ENCODE data around the gene ZNF445. TPM values are rescaled to one million over a fixed set of nuclear protein-coding genes. Genes with fewer than 3 reads are reported as not detected.
"Not testable (repeated sequence)": the region's sequence is repeated elsewhere in the genome, so short reads cannot be mapped to it uniquely, and the experiment has no call there.

ZNF445 gene
- total RNA-seq, 2 experiments from 2014 or later: 25.6 to 26.7 TPM

- H3K27ac Mint-ChIP-seq; H3K9me3 Mint-ChIP-seq (ENCODE audit: insufficient read depth); CTCF ChIA-PET; ATAC-seq; DNase-seq; H3K4me3 Mint-ChIP-seq; H3K27me3 Mint-ChIP-seq (ENCODE audit: low read depth): not testable (repeated sequence)
- POLR2A ChIA-PET: interaction anchor here (1.1 kb wide), 1 partner anchor 136 kb away, joined by 4 read pairs; the partner anchor contains the start of gene TCAIM
- H3K36me3 Mint-ChIP-seq (ENCODE audit: low read depth): peaks cover 17% of the 10 kb centered on the region
- peaks cover 29% of the 10 kb centered on the region for H3K4me1 Mint-ChIP-seq (ENCODE audit: low read depth)
Measured at GRCh38 chr3:44474886-44475285, 2.6 kb downstream of the ZNF445 start.

DNA sequence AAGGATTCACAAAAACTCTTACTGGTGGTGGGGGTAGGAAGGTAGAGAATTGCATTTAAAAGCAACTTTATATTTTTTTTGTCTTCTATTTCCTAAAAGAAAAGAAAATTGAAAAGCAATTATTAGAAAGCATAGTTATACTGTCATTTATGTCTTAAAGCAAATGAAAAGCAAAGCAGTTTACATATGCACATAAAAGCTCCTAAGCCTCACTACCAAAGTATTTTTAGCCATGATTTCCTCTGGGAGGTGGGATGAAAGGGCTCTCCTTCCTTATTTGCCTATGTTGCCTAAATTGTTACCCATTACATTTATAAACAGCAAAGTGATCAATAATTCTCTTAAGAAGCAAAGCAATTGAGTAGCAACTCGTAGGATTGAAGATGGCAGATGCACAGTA lies 7.0 kb downstream of the ZNF445 start:
- DNase-seq (no peak), ATAC-seq (no peak)
- Mint-ChIP-seq H3K9me3 (ENCODE audit: insufficient read depth) (no peaks in the 10 kb centered on the region), H3K36me3 (ENCODE audit: low read depth) (peaks cover 37% of the 10 kb centered on the region), H3K27ac (no peak overlapping the region), H3K4me1 (ENCODE audit: low read depth) (peaks cover 13% of the 10 kb centered on the region), H3K27me3 (ENCODE audit: low read depth) (no peaks in the 10 kb centered on the region), H3K4me3 (no peak overlapping the region)
- POLR2A ChIA-PET: interaction anchor here (0.7 kb wide), 1 partner anchor 1209 kb away, joined by 3 read pairs; no protein-coding TSS in a partner anchor
- CTCF ChIA-PET: no interaction called here

- no peak for DNase-seq
Measured at GRCh38 chr3:44469914-44470313, 7.6 kb downstream of the ZNF445 start.

DNA sequence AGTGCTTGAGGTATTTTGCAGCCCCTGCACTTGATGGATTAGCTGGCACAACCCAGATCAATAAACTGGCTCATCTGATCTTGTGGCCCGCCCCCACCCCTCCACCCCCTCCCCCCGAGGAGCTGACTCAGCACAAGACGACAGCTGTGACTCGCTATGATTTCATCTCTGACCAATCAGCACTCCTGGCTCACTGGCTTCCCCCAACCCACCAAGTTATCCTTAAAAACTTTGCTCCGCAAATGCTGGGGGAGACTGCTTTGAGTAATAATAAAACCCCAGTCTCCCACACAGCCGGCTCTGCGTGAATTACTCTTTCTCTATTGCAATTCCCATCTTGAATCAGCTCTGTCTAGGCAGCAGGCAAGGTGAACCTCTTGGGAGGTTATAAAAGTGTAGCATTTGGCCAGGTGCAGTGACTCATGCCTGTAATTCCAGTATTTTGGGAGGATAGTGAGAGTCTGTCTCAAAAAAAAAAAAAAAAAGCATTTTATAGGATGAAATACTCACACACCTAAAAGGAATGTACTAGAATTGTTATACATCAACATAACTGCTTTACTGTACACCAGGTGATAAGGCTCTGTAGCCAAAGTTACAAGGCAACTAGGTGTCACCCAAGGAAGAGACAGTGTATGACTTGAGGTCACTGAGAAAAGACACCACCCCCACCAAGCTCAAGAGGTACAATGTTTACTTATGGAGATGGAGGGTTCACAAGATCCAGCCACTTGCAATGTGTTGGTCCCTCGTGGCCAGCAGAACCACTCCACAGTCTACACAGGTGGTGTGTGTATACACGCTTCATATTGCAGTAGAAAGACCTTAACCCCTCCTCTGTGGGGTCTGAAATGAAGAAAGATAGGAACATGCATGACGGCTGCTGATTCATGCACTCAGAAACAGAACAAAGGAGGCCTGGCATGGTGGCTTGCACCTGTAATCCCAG lies 8.6 kb downstream of the ZNF445 start:
- H3K9me3 Mint-ChIP-seq (ENCODE audit: insufficient read depth): no peaks in the 10 kb centered on the region
- no peak overlapping the region for H3K4me3 Mint-ChIP-seq
- peaks cover 10% of the 10 kb centered on the region for H3K4me1 Mint-ChIP-seq (ENCODE audit: low read depth)
- POLR2A ChIA-PET: no interaction called here
- no peaks in the 10 kb centered on the region for H3K27me3 Mint-ChIP-seq (ENCODE audit: low read depth)
- DNase-seq (no peak), ATAC-seq (no peak)
- H3K27ac Mint-ChIP-seq: no peak overlapping the region
- CTCF ChIA-PET: no interaction called here
- peaks cover 47% of the 10 kb centered on the region for H3K36me3 Mint-ChIP-seq (ENCODE audit: low read depth)

More at GRCh38 chr3:44469914-44470313, 7.6 kb downstream of the ZNF445 start:
- no peak overlapping the region for H3K27ac Mint-ChIP-seq
- CTCF ChIA-PET: no interaction called here
- no peak overlapping the region for H3K4me3 Mint-ChIP-seq
- H3K9me3 Mint-ChIP-seq (ENCODE audit: insufficient read depth): no peaks in the 10 kb centered on the region
- no peaks in the 10 kb centered on the region for H3K27me3 Mint-ChIP-seq (ENCODE audit: low read depth)
- H3K4me1 Mint-ChIP-seq (ENCODE audit: low read depth): peaks cover 12% of the 10 kb centered on the region
- POLR2A ChIA-PET: no interaction called here
- no peak for ATAC-seq
- H3K36me3 Mint-ChIP-seq (ENCODE audit: low read depth): peaks cover 42% of the 10 kb centered on the region

- H3K27me3 Mint-ChIP-seq (ENCODE audit: low read depth); ATAC-seq; H3K4me1 Mint-ChIP-seq (ENCODE audit: low read depth); POLR2A ChIA-PET; H3K4me3 Mint-ChIP-seq; H3K27ac Mint-ChIP-seq; CTCF ChIA-PET; H3K9me3 Mint-ChIP-seq (ENCODE audit: insufficient read depth); DNase-seq: not testable (repeated sequence)
- H3K36me3 Mint-ChIP-seq (ENCODE audit: low read depth): peaks cover 53% of the 10 kb centered on the region
Measured at GRCh38 chr3:44468099-44468537, 9.4 kb downstream of the ZNF445 start.

GRCh38 chr3:44467241-44467640 lies 10.2 kb downstream of the ZNF445 start:
- Mint-ChIP-seq H3K36me3 (ENCODE audit: low read depth) (peaks cover 61% of the 10 kb centered on the region), H3K27ac (no peak overlapping the region), H3K4me1 (ENCODE audit: low read depth) (peaks cover under 1% of the 10 kb centered on the region), H3K27me3 (ENCODE audit: low read depth) (no peaks in the 10 kb centered on the region), H3K9me3 (ENCODE audit: insufficient read depth) (peaks cover 4% of the 10 kb centered on the region), H3K4me3 (no peak overlapping the region)
- no peak for ATAC-seq
- POLR2A ChIA-PET: no interaction called here
- CTCF ChIA-PET: no interaction called here
- DNase-seq: no peak

DNA sequence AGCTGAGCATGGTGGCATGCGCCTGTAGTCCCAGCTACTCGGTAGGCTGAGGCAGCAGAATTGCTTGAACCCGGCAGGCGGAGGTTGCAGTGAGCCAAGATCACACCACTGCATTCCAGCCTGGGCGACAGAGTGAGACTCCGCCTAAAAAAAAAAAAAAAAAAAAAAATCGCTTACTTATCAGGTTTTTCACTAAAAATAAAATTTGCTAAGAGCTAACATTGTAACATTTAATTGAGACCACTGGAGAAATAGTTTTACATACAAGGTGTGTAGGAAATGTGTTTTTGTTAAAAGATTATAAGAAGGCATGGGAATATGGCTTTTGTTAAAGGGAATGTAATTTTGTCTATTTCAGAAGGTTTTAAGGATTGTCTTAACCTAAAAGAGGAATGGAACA lies 12.6 kb downstream of the ZNF445 start:
- H3K4me1 Mint-ChIP-seq (ENCODE audit: low read depth); H3K4me3 Mint-ChIP-seq; ATAC-seq; H3K27ac Mint-ChIP-seq; CTCF ChIA-PET; DNase-seq; H3K27me3 Mint-ChIP-seq (ENCODE audit: low read depth); POLR2A ChIA-PET: not testable (repeated sequence)
- Mint-ChIP-seq H3K9me3 (ENCODE audit: insufficient read depth) (peaks cover 21% of the 10 kb centered on the region), H3K36me3 (ENCODE audit: low read depth) (peaks cover 76% of the 10 kb centered on the region)

GRCh38 chr3:44464509-44464908 lies 13.0 kb downstream of the ZNF445 start:
- Mint-ChIP-seq H3K9me3 (ENCODE audit: insufficient read depth) (peaks cover 25% of the 10 kb centered on the region), H3K4me3 (no peak overlapping the region), H3K27me3 (ENCODE audit: low read depth) (no peaks in the 10 kb centered on the region), H3K36me3 (ENCODE audit: low read depth) (peaks cover 77% of the 10 kb centered on the region), H3K4me1 (ENCODE audit: low read depth) (no peaks in the 10 kb centered on the region), H3K27ac (no peak overlapping the region)
- ChIA-PET POLR2A (no interaction called here), CTCF (no interaction called here)
- ATAC-seq (no peak), DNase-seq (no peak)

- DNase-seq; ATAC-seq; H3K4me1 Mint-ChIP-seq (ENCODE audit: low read depth); CTCF ChIA-PET; H3K4me3 Mint-ChIP-seq; POLR2A ChIA-PET; H3K27me3 Mint-ChIP-seq (ENCODE audit: low read depth); H3K27ac Mint-ChIP-seq: not testable (repeated sequence)
- Mint-ChIP-seq H3K9me3 (ENCODE audit: insufficient read depth) (peaks cover 31% of the 10 kb centered on the region), H3K36me3 (ENCODE audit: low read depth) (peaks cover 91% of the 10 kb centered on the region)
Measured at GRCh38 chr3:44460050-44460449, 17.4 kb downstream of the ZNF445 start.

- CTCF ChIA-PET: interaction anchor here (1.0 kb wide), 1 partner anchor 31 kb away, joined by 3 read pairs; no protein-coding TSS in a partner anchor
- peaks cover 14% of the 10 kb centered on the region for H3K9me3 Mint-ChIP-seq (ENCODE audit: insufficient read depth)
- no peaks in the 10 kb centered on the region for H3K4me1 Mint-ChIP-seq (ENCODE audit: low read depth)
- H3K27me3 Mint-ChIP-seq (ENCODE audit: low read depth): no peaks in the 10 kb centered on the region
- DNase-seq (no peak), ATAC-seq (no peak)
- POLR2A ChIA-PET: no interaction called here
- no peak overlapping the region for H3K4me3 Mint-ChIP-seq
- H3K27ac Mint-ChIP-seq: no peak overlapping the region
- H3K36me3 Mint-ChIP-seq (ENCODE audit: low read depth): peaks cover 81% of the 10 kb centered on the region
Measured at GRCh38 chr3:44455318-44455717, 22.2 kb downstream of the ZNF445 start.

GRCh38 chr3:44454258-44454657 lies 23.2 kb downstream of the ZNF445 start:
- no peak for ATAC-seq
- Mint-ChIP-seq H3K36me3 (ENCODE audit: low read depth) (peaks cover 81% of the 10 kb centered on the region), H3K4me1 (ENCODE audit: low read depth) (no peaks in the 10 kb centered on the region), H3K9me3 (ENCODE audit: insufficient read depth) (peaks cover 3% of the 10 kb centered on the region), H3K27ac (no peak overlapping the region), H3K27me3 (ENCODE audit: low read depth) (no peaks in the 10 kb centered on the region), H3K4me3 (no peak overlapping the region)
- ChIA-PET CTCF (interaction anchor here (1.0 kb wide), 1 partner anchor 30 kb away, joined by 3 read pairs; no protein-coding TSS in a partner anchor), POLR2A (interaction anchor here (1.0 kb wide), 1 partner anchor 37 kb away, joined by 3 read pairs; no protein-coding TSS in a partner anchor)
- DNase-seq: no peak

DNA sequence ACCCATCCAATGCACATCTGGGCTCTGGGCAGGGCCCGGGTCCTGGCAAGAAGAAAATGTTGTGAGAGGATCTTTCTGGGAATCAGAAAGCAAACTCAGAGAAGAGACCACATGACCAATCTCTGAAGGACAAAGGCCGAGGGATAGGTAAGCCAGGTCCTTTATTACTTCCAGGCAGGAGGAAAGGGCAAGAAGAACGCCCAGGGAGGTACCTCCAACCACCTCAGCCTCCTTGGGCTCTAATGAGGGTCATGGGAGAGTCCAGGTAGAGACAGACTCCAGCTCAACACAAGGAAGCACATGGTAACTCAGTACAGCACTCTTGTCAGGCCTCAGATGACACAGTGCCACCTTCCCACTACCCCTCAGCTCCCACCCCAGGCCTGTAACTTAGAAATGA lies 26.0 kb downstream of the ZNF445 start:
- DNase-seq (no peak), ATAC-seq (no peak)
- Mint-ChIP-seq H3K27ac (no peak overlapping the region), H3K27me3 (ENCODE audit: low read depth) (no peaks in the 10 kb centered on the region), H3K36me3 (ENCODE audit: low read depth) (peaks cover 85% of the 10 kb centered on the region), H3K9me3 (ENCODE audit: insufficient read depth) (peaks cover 22% of the 10 kb centered on the region), H3K4me3 (no peak overlapping the region), H3K4me1 (ENCODE audit: low read depth) (no peaks in the 10 kb centered on the region)
- ChIA-PET POLR2A (no interaction called here), CTCF (no interaction called here)

Measured in activated CD8-positive, alpha-beta T cell treated with anti-CD3 and anti-CD28 coated beads, Interleukin-2, amount 10 ng/mL, durations not matched to agents 7 days and 5 days (primary cell).